Calu3 (cell line): ENCODE measurements around the gene SNTB2. TPM values are rescaled to one million over a fixed set of nuclear protein-coding genes. Genes with fewer than 3 reads are reported as not detected.

Experiments used
- BruUV-seq: library from RNA; stranded (reverse); fragments of 400-500 nt; replicated peaks from 2 replicates; lab custom pipeline; 2021; lab: Mats Ljungman, UMichigan
- CTCF ChIA-PET: fragments of 300-600 bp; sonication (Branson Sonifier 250); formaldehyde crosslinking; loops from one replicate; lab custom pipeline; 2022; ENCODE audit warnings: antibody characterized with exemption; lab: Charles Lee
- DNase-seq: peaks from one replicate; pipeline ENCODE4 v3.0.0; 2022
- H3K27ac Mint-ChIP-seq: one replicate; pipeline ENCODE4 v1.8.0; 2022; ENCODE audit warnings: mixed read lengths; ENCODE audit not compliant: unreplicated experiment
- H3K27me3 Mint-ChIP-seq: one replicate; pipeline ENCODE4 v1.8.0; 2022; ENCODE audit warnings: mixed read lengths; ENCODE audit not compliant: unreplicated experiment
- H3K36me3 Mint-ChIP-seq: one replicate; pipeline ENCODE4 v1.8.0; 2022; ENCODE audit warnings: mild to moderate bottlenecking, moderate library complexity, mixed read lengths; ENCODE audit not compliant: insufficient read depth, unreplicated experiment
- H3K4me1 Mint-ChIP-seq: one replicate; pipeline ENCODE4 v1.8.0; 2022; ENCODE audit warnings: mild to moderate bottlenecking, low read depth, mixed read lengths; ENCODE audit not compliant: unreplicated experiment
- H3K4me3 Mint-ChIP-seq: one replicate; pipeline ENCODE4 v1.8.0; 2022; ENCODE audit warnings: mild to moderate bottlenecking, low read depth, moderate library complexity, mixed read lengths; ENCODE audit not compliant: unreplicated experiment
- H3K9me3 Mint-ChIP-seq: one replicate; pipeline ENCODE4 v1.8.0; 2022; ENCODE audit warnings: low read depth, mixed read lengths; ENCODE audit not compliant: unreplicated experiment
- CTCF ChIP-seq: fragments of 200-600 bp; IDR thresholded peaks from one replicate; pipeline ENCODE4 v1.8.0; 2022; ENCODE audit warnings: antibody characterized with exemption; ENCODE audit not compliant: unreplicated experiment
- intact Hi-C: fragments of 100-400 bp; cut with micrococcal nuclease; formaldehyde crosslinking; loops from one replicate; pipeline ENCODE4 v1.10.0; 2022; ENCODE audit not compliant: unreplicated experiment
- total RNA-seq: library from RNA; stranded (reverse); gene quantifications from 2 replicates; pipeline ENCODE4 v1.2.3, GENCODE V29; 2022

SNTB2 gene
- total RNA-seq, 1 experiment from 2014 or later, result 29.3 TPM

- peaks cover 18% of the 10 kb centered on the region for H3K36me3 Mint-ChIP-seq
- no peaks in the 10 kb centered on the region for H3K9me3 Mint-ChIP-seq
- no peak for TF ChIP-seq CTCF
- no peak overlapping the region for H3K4me3 Mint-ChIP-seq
- no peaks in the 10 kb centered on the region for H3K27me3 Mint-ChIP-seq
- H3K27ac Mint-ChIP-seq, result no peak overlapping the region
- intact Hi-C loops, result no loop called here
- DNase-seq, result no peak
- CTCF ChIA-PET, result interaction anchor here (0.7 kb wide), 1 partner anchor 582 kb away, joined by 8 read pairs; no protein-coding TSS in a partner anchor
- no TSS peak for BruUV-seq
- H3K4me1 Mint-ChIP-seq, result no peaks in the 10 kb centered on the region
These were observed 73.5 kb downstream of the SNTB2 start for GRCh38 chr16:69260506-69260905.

- no peaks in the 10 kb centered on the region for H3K4me1 Mint-ChIP-seq
- BruUV-seq, result no TSS peak
- H3K9me3 Mint-ChIP-seq, result no peaks in the 10 kb centered on the region
- intact Hi-C loops, result no loop called here
- no peak for DNase-seq
- TF ChIP-seq CTCF, result no peak
- H3K27me3 Mint-ChIP-seq, result no peaks in the 10 kb centered on the region
- H3K27ac Mint-ChIP-seq, result no peak overlapping the region
- H3K4me3 Mint-ChIP-seq, result no peak overlapping the region
- peaks cover 12% of the 10 kb centered on the region for H3K36me3 Mint-ChIP-seq
- CTCF ChIA-PET, result no interaction called here
These were observed 79.5 kb downstream of the SNTB2 start for GRCh38 chr16:69266334-69267063.

- H3K4me1 Mint-ChIP-seq, result no peaks in the 10 kb centered on the region
- no TSS peak for BruUV-seq
- H3K9me3 Mint-ChIP-seq, result no peaks in the 10 kb centered on the region
- CTCF ChIA-PET, result interaction anchor here (1.1 kb wide), 1 partner anchor 11 kb away, joined by 4 read pairs; no protein-coding TSS in a partner anchor
- H3K36me3 Mint-ChIP-seq, result peaks cover 5% of the 10 kb centered on the region
- H3K27me3 Mint-ChIP-seq, result no peaks in the 10 kb centered on the region
- no peak for DNase-seq
- intact Hi-C loops, result no loop called here
- no peak overlapping the region for H3K4me3 Mint-ChIP-seq
- H3K27ac Mint-ChIP-seq, result no peak overlapping the region
- TF ChIP-seq CTCF, result no peak
These were observed 80.7 kb downstream of the SNTB2 start for GRCh38 chr16:69267633-69268032.

- intact Hi-C loops, result no loop called here
- BruUV-seq, result no TSS peak
- H3K36me3 Mint-ChIP-seq, result no peaks in the 10 kb centered on the region
- TF ChIP-seq CTCF, result no peak
- no peak overlapping the region for H3K27ac Mint-ChIP-seq
- no peaks in the 10 kb centered on the region for H3K4me1 Mint-ChIP-seq
- H3K27me3 Mint-ChIP-seq, result no peaks in the 10 kb centered on the region
- H3K4me3 Mint-ChIP-seq, result no peak overlapping the region
- no peak for DNase-seq
- CTCF ChIA-PET, result interaction anchor here (1.0 kb wide), 1 partner anchor 15 kb away, joined by 3 read pairs; no protein-coding TSS in a partner anchor
- H3K9me3 Mint-ChIP-seq, result no peaks in the 10 kb centered on the region
These were observed 83.4 kb downstream of the SNTB2 start for GRCh38 chr16:69270395-69270794.
